GM12875 (cell line): ENCODE results near the gene L2HGDH.
"Not testable (repeated sequence)": the region's sequence is repeated elsewhere in the genome, so short reads cannot be mapped to it uniquely, and the experiment has no call there.

Experiments
- H3K4me3 ChIP-seq: one replicate; pipeline ENCODE4 v1.5.1; 2011; ENCODE audit warnings: low read depth, low read length, control low read depth
- CTCF ChIP-seq: IDR thresholded peaks from 2 replicates; pipeline ENCODE4 v1.5.1; 2011; ENCODE audit warnings: low read depth, mild to moderate bottlenecking, control low read depth, inconsistent platforms, low read length, moderate library complexity, borderline replicate concordance; ENCODE audit not compliant: insufficient read depth

The L2HGDH gene

GRCh38 chr14:50311972-50312733, at the start of gene L2HGDH, which contains the start of gene DMAC2L:
TSS of gene L2HGDH (minus strand) at chr14:50312229. CDS start at chr14:50312150, 79 bp downstream.
TSS of gene DMAC2L (plus strand) at chr14:50312324. CDS start at chr14:50321488, 9,164 bp downstream.
- no peak; the same call in 1 of the 2 replicates for TF ChIP-seq CTCF
- H3K4me3 ChIP-seq: peak within 1 kb of the TSS; percentile 70

- H3K4me3 ChIP-seq: no peak overlapping the region
- TF ChIP-seq CTCF: no peak
Observed at GRCh38 chr14:50360851-50361250, 48.8 kb upstream of the L2HGDH start.

- TF ChIP-seq CTCF: no peak
- H3K4me3 ChIP-seq: no peak overlapping the region
Observed at GRCh38 chr14:50360093-50360492, 48.1 kb upstream of the L2HGDH start.

DNA sequence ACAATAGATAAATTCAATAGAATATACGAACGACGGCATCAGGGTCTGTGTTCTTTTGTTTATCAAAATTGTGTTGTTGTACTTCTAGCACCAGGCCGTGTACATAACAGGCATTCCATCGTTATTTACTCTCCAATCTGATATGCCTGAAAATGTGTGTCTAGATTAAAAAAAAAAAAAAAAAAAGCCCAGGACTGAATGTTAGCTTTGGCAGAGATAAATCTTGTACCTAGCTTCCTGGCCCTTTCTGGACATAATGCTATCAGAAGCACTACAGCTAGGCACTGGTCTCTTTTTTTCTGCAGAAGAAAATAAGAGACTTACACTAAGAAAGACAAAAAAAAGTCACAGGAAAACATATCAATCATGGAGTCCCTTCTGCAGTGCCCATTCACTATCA, 47.6 kb upstream of the L2HGDH start:
- no peak for TF ChIP-seq CTCF
- no peak overlapping the region for H3K4me3 ChIP-seq

- no peak for TF ChIP-seq CTCF
- no peak overlapping the region for H3K4me3 ChIP-seq
Observed at GRCh38 chr14:50357753-50358395, 45.8 kb upstream of the L2HGDH start.

DNA sequence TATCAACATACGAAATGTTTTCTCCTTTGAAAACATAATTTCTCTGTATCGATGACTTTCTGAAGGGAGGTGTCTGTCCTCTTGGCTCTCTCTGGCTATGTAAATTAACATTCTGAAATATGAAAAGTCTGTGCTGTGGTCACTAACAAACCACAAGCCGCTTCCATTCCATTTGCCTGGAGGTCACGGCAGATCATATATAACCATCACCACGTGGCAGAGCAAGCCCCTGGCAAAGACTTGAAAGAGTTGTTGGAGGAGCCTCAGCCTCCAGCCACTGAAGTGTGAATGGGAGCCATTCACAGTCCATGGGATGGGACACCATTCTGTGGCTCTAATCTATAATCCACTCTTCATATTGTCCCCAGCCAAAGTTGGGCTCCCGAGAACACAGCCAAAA, 45.1 kb upstream of the L2HGDH start:
- H3K4me3 ChIP-seq: no peak overlapping the region

DNA sequence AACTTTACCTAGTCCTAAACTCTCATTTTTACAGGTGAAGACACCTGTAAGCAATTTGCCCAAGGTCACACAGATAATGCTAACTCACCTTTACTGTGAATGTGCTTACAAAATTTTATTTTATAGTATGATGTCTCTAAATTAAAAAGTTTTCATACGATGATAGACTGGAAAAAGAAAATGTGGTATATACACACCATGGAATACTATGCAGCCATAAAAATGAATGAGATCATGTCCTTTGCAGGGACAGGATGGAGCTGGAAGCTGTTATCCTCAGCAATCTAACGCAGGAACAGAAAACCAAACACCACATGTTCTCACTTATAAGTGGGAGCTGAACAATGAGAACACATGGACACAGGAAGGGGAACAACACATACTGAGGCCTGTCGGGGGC, 44.3 kb upstream of the L2HGDH start:
- not testable (repeated sequence) for H3K4me3 ChIP-seq

More for the DNA sequence above, 45.1 kb upstream of the L2HGDH start:
- no peak for TF ChIP-seq CTCF
